ENCODE measurements around the gene PCDH1.

PCDH1 gene

GRCh38 chr5:141807732-141808131 is 70.5 kb downstream of the PCDH1 start:
- no peak for DNase-seq (ENCODE audit: low read depth)

GRCh38 chr5:141807329-141807728 is 70.9 kb downstream of the PCDH1 start:
- DNase-seq (ENCODE audit: low read depth) = no peak

GRCh38 chr5:141806626-141807025 is 71.6 kb downstream of the PCDH1 start:
- DNase-seq (ENCODE audit: low read depth) = no peak

GRCh38 chr5:141805874-141806595 is 72.2 kb downstream of the PCDH1 start:
- DNase-seq (ENCODE audit: low read depth) = peak; percentile 18

- DNase-seq (ENCODE audit: low read depth) = no peak
Observed at GRCh38 chr5:141804475-141804874, 73.7 kb downstream of the PCDH1 start.

Data from ELR (cell line).